Activated B cell treated with CpG ODN at 0.5 μM for 24 hours (primary cell): ENCODE measurements around the gene CBFA2T2. TPM values are rescaled to one million over a fixed set of nuclear protein-coding genes. Genes with fewer than 3 reads are reported as not detected.
A peak's percentile ranks its signal among the peaks of the same experiment; 100 is the strongest.

Experiments used
- ATAC-seq: fragments of 200-7000 bp; cut with Tn5 transposase; one replicate; pipeline ENCODE4 v1.10.0; 2021; ENCODE audit warnings: low read depth, mild to moderate bottlenecking, moderate library complexity
- CTCF ChIA-PET: fragments of 350-600 bp; sonication (Branson Sonifier 250); formaldehyde crosslinking; loops from one replicate; lab custom pipeline; 2021; ENCODE audit warnings: antibody characterized with exemption; lab: Charles Lee
- POLR2A ChIA-PET: fragments of 350-600 bp; sonication (Branson Sonifier 250); formaldehyde crosslinking; loops from one replicate; lab custom pipeline; 2021; ENCODE audit warnings: antibody characterized with exemption; lab: Charles Lee
- DNase-seq: peaks from one replicate; pipeline ENCODE4 v3.0.0; 2022
- H3K27ac Mint-ChIP-seq: one replicate; pipeline ENCODE4 v1.8.0; 2020; ENCODE audit warnings: mixed read lengths
- H3K27me3 Mint-ChIP-seq: one replicate; pipeline ENCODE4 v1.8.0; 2021; ENCODE audit warnings: mixed read lengths
- H3K36me3 Mint-ChIP-seq: one replicate; pipeline ENCODE4 v1.8.0; 2021; ENCODE audit warnings: low read depth, mixed read lengths
- H3K4me1 Mint-ChIP-seq: one replicate; pipeline ENCODE4 v1.8.0; 2021; ENCODE audit warnings: mixed read lengths
- H3K4me3 Mint-ChIP-seq: one replicate; pipeline ENCODE4 v1.8.0; 2020; ENCODE audit warnings: mild to moderate bottlenecking, mixed read lengths
- H3K9me3 Mint-ChIP-seq: one replicate; pipeline ENCODE4 v1.8.0; 2020; ENCODE audit warnings: mixed read lengths
- CTCF ChIP-seq: fragments of 200-600 bp; IDR thresholded peaks from one replicate; pipeline ENCODE4 v1.8.0; 2022; ENCODE audit warnings: antibody characterized with exemption, mild to moderate bottlenecking
- intact Hi-C: fragments of 100-400 bp; cut with micrococcal nuclease; formaldehyde crosslinking; loops from one replicate; pipeline ENCODE4 v1.15.1; 2024
- total RNA-seq: library from RNA; stranded (reverse); gene quantifications from 2 replicates; pipeline ENCODE4 v1.2.3, GENCODE V29; 2022

Gene CBFA2T2
- total RNA-seq, 1 donor from 2014 or later = 15.8 TPM

GRCh38 chr20:33660685-33661058 is 170.8 kb downstream of the CBFA2T2 start:
- Mint-ChIP-seq H3K36me3 (no peaks in the 10 kb centered on the region), H3K27me3 (no peaks in the 10 kb centered on the region), H3K9me3 (no peaks in the 10 kb centered on the region), H3K4me3 (no peak overlapping the region), H3K4me1 (peaks cover 20% of the 10 kb centered on the region), H3K27ac (no peak overlapping the region)
- CTCF ChIA-PET = no interaction called here
- DNase-seq (no peak), ATAC-seq (no peak)
- POLR2A ChIA-PET = interaction anchor here (0.6 to 1.0 kb wide), 2 partner anchors 8 to 113 kb away, joined by 3 to 4 read pairs; no protein-coding TSS in a partner anchor
- intact Hi-C loops = no loop called here
- TF ChIP-seq CTCF = no peak

- no peak for ATAC-seq
- Mint-ChIP-seq H3K9me3 (no peaks in the 10 kb centered on the region), H3K36me3 (no peaks in the 10 kb centered on the region), H3K27ac (peak within 1 kb of the TSS; percentile 56), H3K4me3 (peak within 1 kb of the TSS; percentile 87), H3K4me1 (peaks cover 27% of the 10 kb centered on the region), H3K27me3 (no peaks in the 10 kb centered on the region)
- TF ChIP-seq CTCF = no peak
- no peak for DNase-seq
- ChIA-PET POLR2A (interaction anchor here (0.5 to 2.1 kb wide), 3 partner anchors 23 to 331 kb away, joined by 3 to 7 read pairs (median 6); partner anchors contain the start of gene RALY), CTCF (interaction anchor here (2.0 kb wide), 1 partner anchor 8 kb away, joined by 9 read pairs; no protein-coding TSS in a partner anchor)
- intact Hi-C loops = loop anchor here (2.0 kb wide), 1 partner anchor 253 kb away; no protein-coding TSS in a partner anchor
Observed at GRCh38 chr20:33662172-33662571, 172.3 kb downstream of the CBFA2T2 start, which contains the start of gene C20orf144. Gene C20orf144, plus strand, starts transcription at chr20:33662327. Its CDS starts 19 bp downstream, at chr20:33662346.

GRCh38 chr20:33663161-33664084 is 173.5 kb downstream of the CBFA2T2 start:
- CTCF ChIA-PET = interaction anchor here (0.6 to 2.0 kb wide), 4 partner anchors 9 to 206 kb away, joined by 3 to 9 read pairs (median 3); partner anchors contain the start of gene ZNF341
- Mint-ChIP-seq H3K4me3 (peak overlapping the region; percentile 87), H3K9me3 (no peaks in the 10 kb centered on the region), H3K27me3 (no peaks in the 10 kb centered on the region), H3K4me1 (peaks cover 32% of the 10 kb centered on the region), H3K27ac (peak overlapping the region; percentile 77), H3K36me3 (no peaks in the 10 kb centered on the region)
- POLR2A ChIA-PET = interaction anchor here (0.6 to 3.0 kb wide), 14 partner anchors 9 to 449 kb away, joined by 3 to 18 read pairs (median 4); partner anchors contain the start of genes CBFA2T2, CDK5RAP1, EIF2S2 and RALY
- intact Hi-C loops = loop anchor here (1.0 to 2.0 kb wide), 2 partner anchors 148 to 255 kb away; partner anchors contain the start of gene CHMP4B
- ATAC-seq (peak; percentile 59), DNase-seq (peak; percentile 80)
- TF ChIP-seq CTCF = no peak

GRCh38 chr20:33664085-33664761 is 174.3 kb downstream of the CBFA2T2 start:
- Mint-ChIP-seq H3K4me3 (peak overlapping the region; percentile 87), H3K27ac (peak overlapping the region; percentile 83), H3K4me1 (peaks cover 34% of the 10 kb centered on the region), H3K27me3 (no peaks in the 10 kb centered on the region), H3K9me3 (no peaks in the 10 kb centered on the region), H3K36me3 (no peaks in the 10 kb centered on the region)
- no peak for TF ChIP-seq CTCF
- intact Hi-C loops = no loop called here
- DNase-seq (no peak), ATAC-seq (no peak)
- POLR2A ChIA-PET = interaction anchor here (0.6 to 3.0 kb wide), 17 partner anchors 8 to 448 kb away, joined by 3 to 18 read pairs (median 4); partner anchors contain the start of genes CBFA2T2, EIF2S2, RALY and SNTA1
- CTCF ChIA-PET = interaction anchor here (1.1 to 2.0 kb wide), 3 partner anchors 10 to 207 kb away, joined by 3 to 9 read pairs (median 3); partner anchors contain the start of gene ZNF341
